Spleen (tissue), 7 donors: ENCODE data around the gene EML6.

Source experiments
- CTCF ChIP-seq, 11 experiments: fragments of 200-600 bp in 7 of 11; fragments of 450-650 bp in 4 of 11; sonication (generic) in 4 of 11; IDR thresholded peaks in 8 of 11; conservative IDR thresholded peaks in 3 of 11; 1 replicate in 7 of 11; 2 replicates in 4 of 11; pipeline versions ENCODE4 v1.4.0 to v1.8.0; 2016 to 2021; ENCODE audit warnings: antibody characterized with exemption in 11 of 11, inconsistent platforms in 4 of 11, mild to moderate bottlenecking in 1 of 11
- POLR2A ChIP-seq, 3 donors: fragments of 450-650 bp; IDR thresholded peaks; one replicate each; pipeline ENCODE4 v1.5.1; 2017; ENCODE audit warnings: antibody characterized with exemption in 3 of 3, mild to moderate bottlenecking in 1 of 3
- POLR2AphosphoS5 ChIP-seq, 3 donors: sonication (generic); formaldehyde crosslinking; IDR thresholded peaks; one replicate each; pipeline ENCODE4 v1.5.1; 2017; ENCODE audit warnings: antibody characterized with exemption in 3 of 3
- donor health status: DM: no; HTN: no; CAD: no; lungs with moderate emphysema.
- donor health status: DM: no; HTN: no; CAD: no.
- donor health status: DM: no; HTN: no; CAD: no.

DNA sequence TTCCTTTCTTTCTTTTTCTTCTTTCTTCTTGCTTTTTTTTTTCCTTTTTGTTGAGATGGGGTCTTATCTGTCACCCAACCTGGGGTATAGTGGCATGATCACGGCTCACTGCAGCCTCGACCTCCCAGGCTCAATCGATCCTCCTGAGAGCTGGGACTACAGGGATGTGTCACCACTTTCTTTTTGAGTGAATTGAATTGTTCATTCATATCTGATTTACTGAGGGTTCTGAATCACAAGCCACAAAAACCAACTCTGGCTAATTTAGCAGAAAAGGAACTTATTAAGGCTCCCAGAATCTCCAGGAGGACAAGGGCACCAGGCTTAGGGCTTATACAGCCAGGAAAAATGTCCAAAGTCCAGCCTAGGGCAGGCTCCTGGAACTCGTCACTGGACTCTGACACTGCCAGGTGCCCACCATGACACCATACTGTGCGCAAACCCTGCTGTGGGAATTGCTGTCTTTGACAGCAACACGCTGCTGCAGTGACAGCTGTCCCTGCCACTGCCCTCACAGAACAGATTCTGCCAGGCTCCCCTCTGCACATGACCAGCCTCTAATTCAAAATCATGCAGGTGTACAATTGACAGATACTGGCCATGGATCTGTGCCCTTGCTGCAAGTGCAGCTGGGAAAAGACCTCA, 42.9 kb upstream of the EML6 start:
- no peak for TF ChIP-seq CTCF (IDR thresholded peaks at IDR 0.05 in 8 of 11, conservative IDR thresholded peaks at IDR 0.05 in 3 of 11)
- no peak for TF ChIP-seq POLR2A (IDR thresholded peaks at IDR 0.05)
- no peak for TF ChIP-seq POLR2AphosphoS5 (IDR thresholded peaks at IDR 0.05)
